HCT116 (cell line): Measurements from ENCODE around the gene ANKRD10. TPM values are rescaled to one million over a fixed set of nuclear protein-coding genes. Genes with fewer than 3 reads are reported as not detected.
A peak's percentile ranks its signal among the peaks of the same experiment; 100 is the strongest.

Experiments
- ATAC-seq: fragments of 200-7000 bp; cut with Tn5 transposase; 2 replicates; pipeline ENCODE4 v1.9.1; 2020; ENCODE audit warnings: mild to moderate bottlenecking, moderate library complexity
- BruUV-seq: library from RNA; stranded (reverse); fragments of 400-500 nt; replicated peaks from 2 replicates; lab custom pipeline; 2021; lab: Mats Ljungman, UMichigan
- CTCF ChIA-PET: fragments of 300-600 bp; sonication (Branson Sonifier 250); formaldehyde crosslinking; loops from one replicate; lab custom pipeline; 2021; ENCODE audit warnings: antibody characterized with exemption; lab: Charles Lee
- POLR2A ChIA-PET: fragments of 300-600, 350-600 bp; sonication (Branson Sonifier 250); formaldehyde crosslinking; loops from one replicate; lab custom pipeline; 2021; ENCODE audit warnings: antibody characterized with exemption; lab: Charles Lee
- RAD21 ChIA-PET, 2 experiments: fragments of 300-600 bp; sonication (Branson Sonifier 250); formaldehyde crosslinking; loops; one replicate each; lab custom pipeline; 2023; ENCODE audit warnings: low total read pairs in 2 of 2; ENCODE audit not compliant: uncharacterized antibody in 2 of 2, unreplicated experiment in 2 of 2, low non-redundant PET in 1 of 2; lab: Charles Lee
- DNase-seq: peaks from one replicate; pipeline ENCODE4 v3.0.0-alpha.2; 2010; ENCODE audit warnings: low read depth, low spot score
- H2AFZ ChIP-seq: fragments of 200-600 bp; shearing (Covaris generic), sonication (generic); 2 replicates; pipeline ENCODE4 v1.6.1; 2017; ENCODE audit warnings: low read depth, mixed run types, mixed read lengths, antibody characterized with exemption, low read length; ENCODE audit not compliant: poor library complexity, severe bottlenecking
- H3K27ac ChIP-seq: 2 replicates; pipeline ENCODE4 v1.5.1; 2012; ENCODE audit warnings: low read depth, low read length
- H3K27me3 ChIP-seq: fragments of 200-600 bp; sonication (generic); 2 replicates; pipeline ENCODE4 v1.6.1; 2016; ENCODE audit warnings: mixed run types, low read length, mixed read lengths; ENCODE audit not compliant: insufficient read depth
- H3K36me3 ChIP-seq, 2 experiments: fragments of 200-500 bp in 1 of 2; fragments of 200-600 bp in 1 of 2; sonication (Bioruptor generic) in 1 of 2; sonication (generic) in 1 of 2; 2 replicates each; pipeline versions ENCODE4 v1.5.1 to v1.6.1; 2014 to 2016; ENCODE audit warnings: low read length in 2 of 2, inconsistent platforms in 1 of 2, mixed read lengths in 1 of 2, mixed run types in 1 of 2; ENCODE audit not compliant: insufficient read depth in 2 of 2, control insufficient read depth in 1 of 2
- H3K4me1 ChIP-seq, 2 experiments: fragments of 200-600 bp in 1 of 2; sonication (generic) in 1 of 2; 2 replicates each; pipeline versions ENCODE4 v1.5.1 to v1.6.1; 2012 to 2017; ENCODE audit warnings: low read length in 2 of 2, inconsistent platforms in 1 of 2, mild to moderate bottlenecking in 1 of 2, mixed read lengths in 1 of 2, mixed run types in 1 of 2, moderate library complexity in 1 of 2; ENCODE audit not compliant: insufficient read depth in 2 of 2, control insufficient read depth in 1 of 2
- H3K4me2 ChIP-seq: fragments of 200-600 bp; sonication (generic); 2 replicates; pipeline ENCODE4 v1.6.1; 2017; ENCODE audit warnings: mixed run types, low read length, mixed read lengths
- H3K4me3 ChIP-seq, 2 experiments: fragments of 200-600 bp in 1 of 2; sonication (generic) in 1 of 2; replicated peaks in 1 of 2; 2 replicates each; pipeline ENCODE4 v1.5.1; 2011 to 2016; ENCODE audit warnings: low read length in 2 of 2, control low read depth in 1 of 2, low read depth in 1 of 2, mild to moderate bottlenecking in 1 of 2, mixed read lengths in 1 of 2, mixed run types in 1 of 2
- H3K79me2 ChIP-seq: fragments of 200-600 bp; sonication (generic); 2 replicates; pipeline ENCODE4 v1.6.1; 2017; ENCODE audit warnings: mild to moderate bottlenecking, mixed run types, low read length, moderate library complexity, mixed read lengths; ENCODE audit not compliant: insufficient read depth
- H3K9ac ChIP-seq: fragments of 200-600 bp; sonication (generic); 2 replicates; pipeline ENCODE4 v1.6.1; 2016; ENCODE audit warnings: low read length, mixed read lengths
- H3K9me2 ChIP-seq: fragments of 200-600 bp; sonication (generic), shearing (Covaris generic); 2 replicates; pipeline ENCODE4 v1.6.1; 2017; ENCODE audit warnings: mixed run types, mild to moderate bottlenecking, moderate library complexity; ENCODE audit not compliant: insufficient read depth
- H3K9me3 ChIP-seq, 2 experiments: fragments of 200-500 bp in 1 of 2; fragments of 200-600 bp in 1 of 2; sonication (Bioruptor generic) in 1 of 2; sonication (generic) in 1 of 2; 2 replicates each; pipeline ENCODE4 v1.6.1; 2014 to 2017; ENCODE audit warnings: low read length in 2 of 2, mixed read lengths in 2 of 2, inconsistent platforms in 1 of 2, low read depth in 1 of 2, mild to moderate bottlenecking in 1 of 2, mixed run types in 1 of 2, moderate library complexity in 1 of 2; ENCODE audit not compliant: control insufficient read depth in 1 of 2, insufficient read depth in 1 of 2
- H4K20me1 ChIP-seq: fragments of 200-600 bp; sonication (generic), shearing (Covaris generic); 2 replicates; pipeline ENCODE4 v1.6.1; 2017; ENCODE audit warnings: mixed run types, mild to moderate bottlenecking, moderate library complexity; ENCODE audit not compliant: insufficient read depth
- CEBPB ChIP-seq: IDR thresholded peaks from 2 replicates; pipeline ENCODE4 v1.6.1; 2012; ENCODE audit warnings: low read depth
- EGR1 ChIP-seq: IDR thresholded peaks from 2 replicates; pipeline ENCODE4 v1.6.1; 2012; ENCODE audit warnings: low read depth
- ELF1 ChIP-seq: IDR thresholded peaks from 2 replicates; pipeline ENCODE4 v1.6.1; 2012; ENCODE audit warnings: low read depth, borderline replicate concordance
- EZH2 ChIP-seq: fragments of 200-600 bp; sonication (generic); IDR thresholded peaks from 2 replicates; pipeline ENCODE4 v1.6.1; 2017; ENCODE audit warnings: antibody characterized with exemption, mixed run types
- FOSL1 ChIP-seq: IDR thresholded peaks from 2 replicates; pipeline ENCODE4 v1.6.1; 2012; ENCODE audit warnings: low read depth
- POLR2A ChIP-seq: IDR thresholded peaks from 2 replicates; pipeline ENCODE4 v1.7.0; 2011; ENCODE audit warnings: borderline replicate concordance; ENCODE audit not compliant: insufficient read depth, insufficient read length; ENCODE audit errors: extremely low read depth
- POLR2AphosphoS5 ChIP-seq: IDR thresholded peaks from 2 replicates; pipeline ENCODE4 v1.6.1; 2011; ENCODE audit warnings: mild to moderate bottlenecking, low read depth, low read length, moderate library complexity
- RAD21 ChIP-seq: IDR thresholded peaks from 2 replicates; pipeline ENCODE4 v1.6.1; 2012; ENCODE audit warnings: low read depth, mild to moderate bottlenecking
- SIN3A ChIP-seq: IDR thresholded peaks from 2 replicates; pipeline ENCODE4 v1.6.1; 2012; ENCODE audit warnings: low read depth
- SP1 ChIP-seq: IDR thresholded peaks from 2 replicates; pipeline ENCODE4 v1.6.1; 2012; ENCODE audit warnings: low read depth
- SRF ChIP-seq: IDR thresholded peaks from 2 replicates; pipeline ENCODE4 v1.6.1; 2012; ENCODE audit warnings: low read depth
- TCF7L2 ChIP-seq: IDR thresholded peaks from 2 replicates; pipeline ENCODE4 v1.7.0; 2011; ENCODE audit warnings: borderline replicate concordance, inconsistent platforms; ENCODE audit not compliant: insufficient read depth, insufficient read length; ENCODE audit errors: extremely low read depth
- ZFX ChIP-seq: fragments of 450-650 bp; IDR thresholded peaks from 2 replicates; pipeline ENCODE4 v1.6.1; 2017
- ZNF274 ChIP-seq: fragments of 200-500 bp; sonication (Bioruptor generic); IDR thresholded peaks from 2 replicates; pipeline ENCODE4 v1.6.1; 2014; ENCODE audit warnings: mild to moderate bottlenecking, low read depth, low read length, inconsistent platforms
- intact Hi-C: fragments of 100-400 bp; cut with micrococcal nuclease; formaldehyde crosslinking; loops from 2 replicates; pipeline ENCODE4 v1.10.0; 2022
- total RNA-seq: library from RNA; stranded (reverse); gene quantifications from one replicate; pipeline ENCODE4 v1.2.1, GENCODE V29; 2021; ENCODE audit not compliant: unreplicated experiment
- TF ChIP-seq, protein P1 (sequence below): IDR thresholded peaks from 2 replicates; pipeline ENCODE4 v1.6.1; 2011; ENCODE audit warnings: mild to moderate bottlenecking, low read length, moderate library complexity; ENCODE audit not compliant: insufficient replicate concordance; ENCODE audit errors: extremely low read depth
- TF ChIP-seq, protein P2 (sequence below), 3 experiments: fragments of 200-600 bp in 1 of 3; sonication (generic) in 1 of 3; IDR thresholded peaks in 2 of 3; conservative IDR thresholded peaks in 1 of 3; 2 replicates each; pipeline ENCODE4 v1.5.1; 2012 to 2017; ENCODE audit warnings: low read depth in 2 of 3, low read length in 2 of 3, antibody characterized with exemption in 1 of 3, borderline replicate concordance in 1 of 3, control low read depth in 1 of 3, mild to moderate bottlenecking in 1 of 3, mixed read lengths in 1 of 3, mixed run types in 1 of 3, moderate library complexity in 1 of 3; ENCODE audit not compliant: insufficient read depth in 1 of 3

The ANKRD10 gene
- total RNA-seq, 1 experiment from 2014 or later, result 173 TPM

DNA sequence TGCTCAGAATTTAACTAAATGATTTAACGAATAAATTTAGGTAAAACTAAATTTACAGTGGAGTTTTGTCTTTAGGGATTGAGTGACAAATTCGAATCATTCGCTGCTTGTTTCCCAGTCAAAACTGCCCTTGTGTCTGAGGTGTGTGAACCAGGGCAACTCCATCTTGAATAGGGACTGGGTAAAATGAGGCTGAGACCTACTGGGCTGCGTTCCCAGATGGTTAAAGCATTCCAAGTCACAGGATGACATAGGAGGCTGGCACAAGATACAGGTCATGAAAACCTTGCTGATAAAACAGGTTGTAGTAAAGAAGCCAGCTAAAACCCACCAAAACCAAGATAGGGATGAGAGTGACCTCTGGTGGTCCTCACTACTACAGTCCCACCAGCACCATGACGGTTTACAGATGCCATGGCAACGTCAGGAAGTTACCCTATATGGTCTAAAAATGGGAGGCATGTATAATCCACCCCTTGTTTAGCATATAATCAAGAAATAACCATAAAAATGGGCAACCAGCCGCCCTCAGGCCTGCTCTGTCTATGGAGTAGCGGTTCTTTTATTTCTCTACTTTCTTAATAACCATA, 10.2 kb upstream of the ANKRD10 start:
- H3K4me2 ChIP-seq, result no peak overlapping the region
- no peaks in the 10 kb centered on the region; a peak in 1 of 4 replicates for H3K9me3 ChIP-seq
- ChIA-PET POLR2A (no interaction called here), CTCF (interaction anchor here (0.9 kb wide), 1 partner anchor 10 kb away, joined by 4 read pairs; no protein-coding TSS in a partner anchor), RAD21 (no interaction called here)
- no peak overlapping the region for H3K27ac ChIP-seq
- intact Hi-C loops, result no loop called here
- TF ChIP-seq SIN3A (no peak), ZFX (no peak), EZH2 (no peak), TCF7L2 (no peak), EGR1 (no peak), SRF (peak; percentile 54; the same call in 1 of the 2 replicates), CEBPB (no peak), ELF1 (no peak), SP1 (no peak), FOSL1 (no peak), RAD21 (peak; percentile 45), POLR2AphosphoS5 (no peak), ZNF274 (no peak), POLR2A (no peak)
- TF ChIP-seq, protein P1, sequence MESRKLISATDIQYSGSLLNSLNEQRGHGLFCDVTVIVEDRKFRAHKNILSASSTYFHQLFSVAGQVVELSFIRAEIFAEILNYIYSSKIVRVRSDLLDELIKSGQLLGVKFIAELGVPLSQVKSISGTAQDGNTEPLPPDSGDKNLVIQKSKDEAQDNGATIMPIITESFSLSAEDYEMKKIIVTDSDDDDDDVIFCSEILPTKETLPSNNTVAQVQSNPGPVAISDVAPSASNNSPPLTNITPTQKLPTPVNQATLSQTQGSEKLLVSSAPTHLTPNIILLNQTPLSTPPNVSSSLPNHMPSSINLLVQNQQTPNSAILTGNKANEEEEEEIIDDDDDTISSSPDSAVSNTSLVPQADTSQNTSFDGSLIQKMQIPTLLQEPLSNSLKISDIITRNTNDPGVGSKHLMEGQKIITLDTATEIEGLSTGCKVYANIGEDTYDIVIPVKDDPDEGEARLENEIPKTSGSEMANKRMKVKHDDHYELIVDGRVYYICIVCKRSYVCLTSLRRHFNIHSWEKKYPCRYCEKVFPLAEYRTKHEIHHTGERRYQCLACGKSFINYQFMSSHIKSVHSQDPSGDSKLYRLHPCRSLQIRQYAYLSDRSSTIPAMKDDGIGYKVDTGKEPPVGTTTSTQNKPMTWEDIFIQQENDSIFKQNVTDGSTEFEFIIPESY, result no peak
- TF ChIP-seq, protein P2, sequence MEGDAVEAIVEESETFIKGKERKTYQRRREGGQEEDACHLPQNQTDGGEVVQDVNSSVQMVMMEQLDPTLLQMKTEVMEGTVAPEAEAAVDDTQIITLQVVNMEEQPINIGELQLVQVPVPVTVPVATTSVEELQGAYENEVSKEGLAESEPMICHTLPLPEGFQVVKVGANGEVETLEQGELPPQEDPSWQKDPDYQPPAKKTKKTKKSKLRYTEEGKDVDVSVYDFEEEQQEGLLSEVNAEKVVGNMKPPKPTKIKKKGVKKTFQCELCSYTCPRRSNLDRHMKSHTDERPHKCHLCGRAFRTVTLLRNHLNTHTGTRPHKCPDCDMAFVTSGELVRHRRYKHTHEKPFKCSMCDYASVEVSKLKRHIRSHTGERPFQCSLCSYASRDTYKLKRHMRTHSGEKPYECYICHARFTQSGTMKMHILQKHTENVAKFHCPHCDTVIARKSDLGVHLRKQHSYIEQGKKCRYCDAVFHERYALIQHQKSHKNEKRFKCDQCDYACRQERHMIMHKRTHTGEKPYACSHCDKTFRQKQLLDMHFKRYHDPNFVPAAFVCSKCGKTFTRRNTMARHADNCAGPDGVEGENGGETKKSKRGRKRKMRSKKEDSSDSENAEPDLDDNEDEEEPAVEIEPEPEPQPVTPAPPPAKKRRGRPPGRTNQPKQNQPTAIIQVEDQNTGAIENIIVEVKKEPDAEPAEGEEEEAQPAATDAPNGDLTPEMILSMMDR (IDR thresholded peaks at IDR 0.05 in 2 of 3, conservative IDR thresholded peaks at IDR 0.05 in 1 of 3; ENCODE audit: borderline replicate concordance in 1 of 3, insufficient read depth in 1 of 3, low read depth in 2 of 3, low read length in 2 of 3), result 0 out of 6 replicates have a peak, but pooled peaks of 2 of the 3 experiments have one; percentile 2 to 20
- DNase-seq, result no peak
- peaks cover 0 to 2% of the 10 kb centered on the region in 2 experiments; a peak in 1 of 4 replicates for H3K4me1 ChIP-seq
- no peaks in the 10 kb centered on the region for H3K27me3 ChIP-seq
- H2AFZ ChIP-seq, result no peak overlapping the region
- no peak overlapping the region for H3K9ac ChIP-seq
- H3K36me3 ChIP-seq, result no peaks in the 10 kb centered on the region
- no peaks in the 10 kb centered on the region for H4K20me1 ChIP-seq
- peak; percentile 46; the same call in 1 of the 2 replicates for ATAC-seq
- BruUV-seq, result no TSS peak
- H3K9me2 ChIP-seq, result no peaks in the 10 kb centered on the region
- H3K4me3 ChIP-seq, result no peak overlapping the region
- no peaks in the 10 kb centered on the region for H3K79me2 ChIP-seq
